ENCODE data around the gene MRPL19. TPM values are rescaled to one million over a fixed set of nuclear protein-coding genes. Genes with fewer than 3 reads are reported as not detected.

Gene MRPL19
- total RNA-seq, 1 experiment from 2014 or later = 73.0 TPM

GRCh38 chr2:75610671-75611070 is 35.9 kb upstream of the MRPL19 start:
- H4K20me1 ChIP-seq (ENCODE audit: control insufficient read depth, insufficient read depth, insufficient read length) = no peaks in the 10 kb centered on the region
- no peak overlapping the region for H3K14ac ChIP-seq (ENCODE audit: insufficient read depth, low read length)
- H3K4ac ChIP-seq (ENCODE audit: low read depth, low read length) = no peak overlapping the region
- H2BK12ac ChIP-seq (ENCODE audit: insufficient read length, low read depth, low read length) = no peak overlapping the region
- H2BK120ac ChIP-seq (ENCODE audit: low read depth, low read length, poor library complexity, severe bottlenecking) = no peak overlapping the region
- peaks cover 37% of the 10 kb centered on the region for H3K27me3 Mint-ChIP-seq (ENCODE audit: low read depth)
- no peaks in the 10 kb centered on the region for H3K36me3 Mint-ChIP-seq (ENCODE audit: insufficient read depth in 1 of 3, low read depth in 3 of 3)
- no peak overlapping the region for H3K27ac Mint-ChIP-seq
- H3K23me2 ChIP-seq (ENCODE audit: insufficient read length, low read depth, low read length, poor library complexity, severe bottlenecking) = no peaks in the 10 kb centered on the region
- H3K18ac ChIP-seq (ENCODE audit: insufficient read length, low read depth, low read length) = no peak overlapping the region
- H2BK15ac ChIP-seq (ENCODE audit: low read depth, low read length) = no peak overlapping the region
- no peak overlapping the region for H2AFZ ChIP-seq (ENCODE audit: low read length)
- no peak overlapping the region for H3K27ac ChIP-seq (ENCODE audit: insufficient read length, low read depth, low read length)
- H3K9ac ChIP-seq (ENCODE audit: extremely low read depth, insufficient read length, low read length) = no peak overlapping the region
- H3K9me3 Mint-ChIP-seq = peaks cover 0 to 3% of the 10 kb centered on the region in 2 experiments; a peak in 2 of 5 replicates
- H3K23ac ChIP-seq (ENCODE audit: insufficient read length, low read depth, low read length) = no peak overlapping the region
- H2BK5ac ChIP-seq (ENCODE audit: insufficient read length, low read length) = no peak overlapping the region
- no peak for DNase-seq
- no peak overlapping the region for H4K91ac ChIP-seq (ENCODE audit: insufficient read length, low read depth, low read length)
- no peak overlapping the region for H2BK20ac ChIP-seq (ENCODE audit: low read depth, low read length, poor library complexity, severe bottlenecking)
- H3K56ac ChIP-seq (ENCODE audit: insufficient read length, low read depth, low read length) = no peak overlapping the region
- peaks cover 22 to 33% of the 10 kb centered on the region in 2 experiments for H3K4me1 Mint-ChIP-seq
- no peak for TF ChIP-seq CTCF (conservative IDR thresholded peaks at IDR 0.05)
- H3T11ph ChIP-seq (ENCODE audit: low read length) = no peak overlapping the region
- H3K4me1 ChIP-seq (ENCODE audit: insufficient read depth, low read length) = no peaks in the 10 kb centered on the region
- H3K79me1 ChIP-seq (ENCODE audit: insufficient read depth, low read depth, low read length, poor library complexity, severe bottlenecking) = no peaks in the 10 kb centered on the region
- no peak overlapping the region for H2AK5ac ChIP-seq (ENCODE audit: insufficient read length, low read length)
- no peak overlapping the region for H3K4me2 ChIP-seq (ENCODE audit: insufficient read depth, insufficient read length, low read length)
- H3K9me3 ChIP-seq (ENCODE audit: control insufficient read depth, low read depth, low read length) = no peaks in the 10 kb centered on the region
- no peak overlapping the region for H3K4me3 Mint-ChIP-seq
- H4K8ac ChIP-seq (replicated peaks; ENCODE audit: insufficient read length, low read depth, low read length) = no peak overlapping the region
- no peaks in the 10 kb centered on the region for H3K79me2 ChIP-seq (ENCODE audit: insufficient read depth, low read length)
- H4K5ac ChIP-seq (ENCODE audit: insufficient read length, low read depth, low read length) = no peak overlapping the region
- no CpG with 5 or more reads among the region's 4 CpGs for WGBS (ENCODE audit: extremely low coverage, insufficient read length, low lambda C conversion rate)
- H3K27me3 ChIP-seq (ENCODE audit: insufficient read depth, low read length) = no peaks in the 10 kb centered on the region
